ENCODE results near the gene RXFP1.

RXFP1 gene

DNA sequence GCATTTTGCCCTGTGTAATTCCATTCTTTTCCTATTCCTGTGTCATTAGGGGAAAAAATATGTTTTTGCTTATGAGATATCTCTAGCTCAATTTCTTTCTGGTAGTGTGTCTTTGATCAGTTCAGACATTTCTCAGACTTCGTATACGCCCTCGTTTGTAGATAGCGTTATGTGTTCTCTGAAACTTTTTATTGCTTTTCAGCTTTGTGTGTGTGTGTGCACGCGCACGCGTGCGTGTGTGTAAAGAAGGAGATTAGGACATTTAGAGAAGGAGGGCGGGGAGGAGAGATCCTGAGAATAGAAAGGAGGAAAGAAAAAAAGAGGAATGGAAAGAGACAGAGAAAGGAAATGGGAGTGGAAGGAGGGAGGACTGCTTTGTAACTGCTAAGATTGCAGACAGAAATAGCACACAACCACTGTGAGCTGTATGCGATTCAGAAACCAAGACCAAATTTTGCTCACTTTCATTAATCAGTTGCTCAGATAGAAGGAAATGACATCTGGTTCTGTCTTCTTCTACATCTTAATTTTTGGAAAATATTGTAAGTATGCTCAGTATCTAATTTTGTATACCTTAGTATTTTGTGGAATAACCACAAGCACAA is at the start of gene RXFP1:
RXFP1 (plus strand) TSS at position 399 of the 605 bp plus-strand sequence; CDS start at position 494, 95 bp downstream.
- DNase-seq, result no peak

DNA sequence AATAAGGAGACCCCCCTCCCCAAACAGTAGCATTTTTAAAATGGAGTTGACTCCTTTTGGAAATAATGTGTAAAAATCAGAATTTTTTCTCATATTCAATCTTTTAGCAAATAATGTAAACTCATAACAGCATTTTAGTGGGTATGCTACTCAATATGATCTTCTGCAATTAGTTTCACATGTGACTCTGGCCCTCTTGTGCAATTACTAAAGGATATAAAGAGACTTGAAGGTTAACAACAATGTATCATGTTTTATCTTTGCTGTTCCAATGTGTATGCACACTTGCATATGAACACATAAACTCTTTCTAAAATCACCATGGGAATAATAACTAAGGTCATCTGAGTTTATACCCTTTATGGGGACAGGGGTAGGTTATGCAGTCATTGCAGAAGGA is 39.9 kb upstream of the RXFP1 start:
- DNase-seq, result no peak

DNA sequence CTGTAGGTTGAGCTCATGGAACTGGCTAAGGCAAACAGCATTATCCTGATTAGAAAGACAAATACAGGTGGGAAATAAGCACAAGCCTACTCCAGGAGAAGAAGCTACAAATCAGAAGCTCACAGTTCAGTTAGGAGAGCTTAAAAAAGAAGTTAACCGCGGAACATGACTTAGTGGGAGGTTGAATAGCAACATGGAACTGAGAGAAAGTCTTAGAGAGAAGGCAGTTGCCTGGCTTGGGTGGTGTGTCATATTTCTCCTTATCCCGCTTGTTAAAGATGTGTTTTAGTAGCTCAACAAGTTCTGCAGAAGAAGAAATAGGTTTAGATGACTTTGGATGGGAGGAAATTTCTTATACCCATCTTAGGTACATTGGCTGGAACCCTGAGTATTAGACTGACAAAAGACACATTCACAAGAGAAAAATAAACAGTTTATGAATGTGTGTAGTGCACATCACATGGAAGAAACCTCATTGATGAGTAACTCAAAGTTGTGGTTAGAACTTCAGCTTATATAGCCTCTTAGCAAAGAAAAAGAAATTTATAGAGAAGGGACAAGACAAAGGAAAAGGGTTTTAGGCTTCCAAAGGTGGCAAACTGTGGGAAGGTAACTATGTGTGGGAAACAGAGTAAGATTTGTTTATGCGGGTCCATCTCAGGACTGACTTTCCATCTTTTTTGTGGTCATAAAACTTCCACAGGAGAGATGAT is 37.4 kb upstream of the RXFP1 start:
- DNase-seq, result no peak

DNA sequence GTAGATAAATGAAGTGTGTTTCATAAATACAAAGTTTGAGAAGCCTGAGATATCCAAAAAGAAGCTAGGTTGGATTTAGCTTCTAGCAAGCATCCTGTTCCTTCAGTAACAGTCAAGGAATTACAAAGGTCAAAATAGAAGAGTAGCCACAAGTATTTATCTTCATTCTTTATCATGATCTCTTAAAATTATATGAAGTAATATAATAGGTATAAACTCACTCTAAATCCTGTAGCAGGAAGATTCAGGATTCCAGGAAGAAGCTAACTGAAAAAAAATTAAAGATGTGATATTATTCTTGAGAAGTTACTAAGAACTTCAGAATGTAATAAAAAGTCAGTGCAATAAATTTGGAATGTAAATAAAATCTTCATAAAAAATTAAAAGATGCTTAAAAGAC is 31.1 kb upstream of the RXFP1 start:
- no peak for DNase-seq

DNA sequence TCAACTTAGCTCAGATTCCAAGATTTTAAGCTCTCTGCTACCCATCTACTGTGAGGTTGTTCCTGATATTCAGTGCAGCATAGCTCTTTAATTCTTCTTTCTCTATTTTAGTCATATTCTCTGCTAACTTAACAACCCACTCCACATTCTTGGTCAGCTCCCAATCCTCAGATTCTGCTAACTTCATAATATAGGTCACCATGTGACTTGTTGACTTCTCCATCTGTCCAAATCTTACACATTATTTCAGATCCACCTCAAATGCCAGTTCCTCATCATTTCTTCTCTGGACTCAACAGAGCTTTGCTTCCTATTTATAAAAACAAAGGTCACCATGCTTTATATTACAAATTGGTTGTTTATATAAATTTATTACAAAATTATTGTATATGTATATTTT is 29.3 kb upstream of the RXFP1 start:
- no peak for DNase-seq

DNA sequence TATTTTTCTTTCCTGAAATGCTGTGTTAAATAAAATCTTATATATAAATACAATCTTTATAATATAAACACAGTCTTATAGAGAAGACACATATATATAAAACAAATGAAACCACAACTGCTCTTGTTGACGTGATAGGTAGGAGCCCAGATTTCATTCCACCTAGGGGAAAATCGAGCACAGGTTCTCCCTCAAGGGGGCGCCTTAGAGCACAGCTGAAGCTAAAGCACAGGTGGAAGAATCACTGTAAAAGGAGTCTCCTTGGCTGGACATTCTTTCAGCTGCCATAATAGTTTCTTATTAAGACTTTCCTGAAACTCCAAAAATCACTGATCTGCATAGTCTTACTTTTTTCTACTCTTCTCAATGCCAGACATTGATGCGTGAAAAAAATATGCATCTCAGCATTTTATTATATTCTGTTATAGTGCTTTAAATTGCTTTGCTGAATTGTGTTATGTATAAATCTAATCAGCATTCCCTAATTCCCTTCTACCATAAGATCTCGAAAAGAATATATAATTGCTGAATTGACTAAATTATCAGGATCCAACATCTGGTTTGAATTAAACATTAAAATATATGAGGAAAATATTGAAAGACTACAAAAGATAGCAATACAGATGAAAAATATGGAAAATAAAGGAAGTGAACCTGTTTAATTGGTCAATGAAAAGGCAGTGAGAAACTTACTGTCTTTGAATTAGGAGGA is 25.5 kb upstream of the RXFP1 start:
- DNase-seq, result no peak

DNA sequence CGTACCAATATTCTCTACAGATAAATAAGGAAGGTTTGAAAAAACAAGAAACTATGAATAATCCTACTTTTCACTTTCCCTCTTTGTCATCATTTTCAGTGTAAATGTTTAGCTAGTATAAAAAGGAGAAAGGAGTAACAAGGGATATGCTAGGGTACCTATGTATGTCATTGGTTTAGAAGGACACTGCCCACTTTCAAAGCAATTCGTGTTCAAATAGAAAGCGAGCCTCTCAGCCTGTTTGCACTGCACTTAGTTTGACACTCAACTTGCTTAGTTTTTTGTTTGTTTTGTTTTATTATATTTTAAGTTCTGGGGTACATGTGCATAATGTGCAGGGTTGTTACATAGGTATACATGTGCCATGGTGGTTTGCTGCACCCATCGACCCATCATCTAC is 21.6 kb upstream of the RXFP1 start:
- DNase-seq, result no peak

DNA sequence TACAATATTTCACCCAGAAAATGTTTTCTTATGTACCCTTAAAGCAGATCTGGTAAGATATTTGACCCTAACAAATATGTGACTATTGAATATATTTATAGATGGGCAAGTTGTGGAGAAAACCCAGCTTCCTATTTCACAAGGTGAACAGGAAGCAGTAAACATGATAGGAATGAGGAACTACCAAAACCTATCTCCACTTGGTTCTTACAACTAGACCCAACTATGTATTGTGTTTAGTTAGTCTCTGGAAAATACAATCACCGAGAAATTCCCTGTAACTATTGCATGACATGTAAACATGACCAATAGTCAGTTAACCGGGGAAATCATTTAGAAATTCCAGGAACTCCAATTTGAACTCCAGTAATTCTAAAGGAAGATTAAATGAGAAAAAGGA is 8.4 kb upstream of the RXFP1 start:
- DNase-seq, result no peak

DNA sequence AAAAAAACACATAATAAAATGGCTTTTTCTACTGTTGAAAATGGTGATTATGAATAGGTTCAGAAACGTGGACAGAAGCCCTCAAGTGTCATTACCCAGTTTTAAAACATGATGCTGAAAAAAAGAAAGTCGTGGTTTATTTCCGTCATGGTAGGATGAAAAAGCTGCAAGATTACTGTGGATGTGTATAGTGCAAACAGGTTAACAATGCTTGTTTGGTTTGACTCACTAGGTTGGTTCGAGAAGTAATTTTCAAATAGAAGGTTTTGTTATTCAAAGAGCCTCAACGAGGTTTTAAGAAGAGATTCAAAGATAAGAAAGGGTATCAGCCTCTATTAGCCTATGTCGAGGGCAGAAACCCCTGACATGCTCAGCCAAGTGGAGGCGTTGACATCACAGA is 2.5 kb upstream of the RXFP1 start:
- no peak for DNase-seq

DNA sequence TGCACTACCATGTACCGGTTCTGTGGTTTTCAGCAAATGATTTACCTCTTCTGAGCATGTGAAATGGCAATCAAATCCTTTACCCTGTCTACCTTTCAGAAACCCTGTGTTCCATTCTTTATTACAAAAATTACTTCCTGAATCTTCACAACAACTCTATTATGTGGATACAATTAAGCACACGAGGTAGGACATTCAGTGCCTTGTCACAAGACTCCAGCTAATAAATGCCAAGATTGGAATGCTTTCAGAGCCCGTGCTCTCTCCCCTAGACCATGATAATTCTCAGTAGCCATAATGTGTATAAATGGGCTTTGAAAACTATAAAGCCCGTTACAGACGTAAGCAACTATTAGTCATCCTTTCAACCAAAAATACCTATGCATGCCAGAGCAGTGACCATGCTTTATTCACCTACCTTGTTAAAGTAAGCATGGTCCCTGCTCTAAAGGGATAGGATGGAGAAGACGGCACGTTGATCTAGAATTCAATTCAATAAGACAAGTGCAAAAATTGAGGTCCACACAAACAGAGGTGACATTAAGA is 2.4 kb downstream of the RXFP1 start:
- no peak for DNase-seq

DNA sequence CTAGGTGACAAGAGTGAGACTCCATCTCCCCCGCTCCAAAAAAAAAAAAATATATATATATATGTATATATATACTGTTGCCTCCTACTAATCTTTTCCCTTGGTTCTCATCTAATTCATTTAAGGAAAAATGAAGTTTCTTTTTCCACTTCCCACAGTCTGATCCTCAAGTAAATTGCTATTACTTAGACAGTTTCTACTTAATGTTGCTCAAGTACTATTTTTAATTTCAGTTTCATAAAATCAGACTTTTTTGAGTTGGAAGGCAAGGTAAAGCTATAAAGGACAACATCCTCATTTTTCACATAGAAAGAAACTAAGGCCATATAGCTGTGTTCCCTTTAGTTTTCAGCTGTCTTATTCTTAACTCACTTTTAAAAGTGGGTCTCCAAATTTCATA is 5.8 kb downstream of the RXFP1 start:
- DNase-seq, result no peak

DNA sequence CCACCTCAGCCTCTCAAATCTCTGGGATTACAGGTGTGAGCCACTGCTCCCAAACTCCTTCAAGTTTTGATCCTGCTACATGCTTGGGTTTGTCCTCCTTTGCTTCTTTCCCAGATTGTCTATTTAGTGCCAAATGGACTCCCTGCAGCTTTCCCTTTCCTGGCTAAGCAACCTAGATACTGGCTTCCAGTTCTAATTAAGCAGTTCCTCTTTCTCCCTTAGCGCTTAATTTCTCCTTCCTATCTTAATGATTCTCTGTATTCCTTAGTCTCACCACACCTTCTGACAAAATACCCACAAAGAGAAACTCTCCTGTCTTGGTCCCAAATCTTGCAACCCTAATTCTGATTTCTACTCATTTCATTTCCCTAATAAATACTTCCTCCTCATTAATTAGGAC is 7.8 kb downstream of the RXFP1 start:
- DNase-seq, result no peak

DNA sequence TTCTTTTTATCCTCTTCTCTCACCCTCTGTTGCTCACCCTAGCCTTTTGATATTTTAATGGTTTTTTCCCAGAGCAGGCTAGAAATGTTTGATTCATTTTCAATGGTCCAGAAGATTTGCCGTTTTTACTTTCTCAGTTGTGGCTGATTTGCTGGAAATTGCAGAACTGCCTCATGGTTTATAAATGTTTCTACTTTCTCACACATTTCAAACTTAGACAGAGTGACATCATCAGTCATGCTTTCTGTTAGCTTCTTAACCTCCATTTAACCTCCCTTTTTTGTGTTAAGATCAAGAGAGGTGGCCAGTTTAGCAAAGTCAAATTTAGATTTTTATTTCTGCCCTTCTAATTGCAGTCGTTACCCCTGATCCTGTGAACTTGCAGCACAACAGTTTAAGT is 8.7 kb downstream of the RXFP1 start:
- no peak for DNase-seq

DNA sequence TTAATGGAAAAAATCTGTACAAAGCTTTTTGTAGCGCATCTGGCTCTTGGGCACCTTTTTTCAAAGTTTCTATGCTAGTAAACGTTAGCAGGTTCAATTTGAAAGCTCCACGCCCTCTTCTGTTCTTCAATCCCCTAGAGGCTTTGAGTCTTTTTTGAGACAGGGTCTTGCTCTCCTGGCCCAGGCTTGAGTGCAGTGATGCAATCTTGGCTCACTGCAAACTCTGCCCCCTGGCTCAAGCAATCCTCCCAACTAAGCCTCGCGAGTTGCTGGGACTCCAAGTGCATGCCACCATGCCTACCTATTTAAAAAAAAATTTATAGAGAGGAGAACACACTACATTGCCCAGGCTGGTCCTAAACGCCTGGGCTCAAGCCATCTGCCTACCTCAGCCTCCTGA is 9.2 kb downstream of the RXFP1 start:
- DNase-seq, result no peak

DNA sequence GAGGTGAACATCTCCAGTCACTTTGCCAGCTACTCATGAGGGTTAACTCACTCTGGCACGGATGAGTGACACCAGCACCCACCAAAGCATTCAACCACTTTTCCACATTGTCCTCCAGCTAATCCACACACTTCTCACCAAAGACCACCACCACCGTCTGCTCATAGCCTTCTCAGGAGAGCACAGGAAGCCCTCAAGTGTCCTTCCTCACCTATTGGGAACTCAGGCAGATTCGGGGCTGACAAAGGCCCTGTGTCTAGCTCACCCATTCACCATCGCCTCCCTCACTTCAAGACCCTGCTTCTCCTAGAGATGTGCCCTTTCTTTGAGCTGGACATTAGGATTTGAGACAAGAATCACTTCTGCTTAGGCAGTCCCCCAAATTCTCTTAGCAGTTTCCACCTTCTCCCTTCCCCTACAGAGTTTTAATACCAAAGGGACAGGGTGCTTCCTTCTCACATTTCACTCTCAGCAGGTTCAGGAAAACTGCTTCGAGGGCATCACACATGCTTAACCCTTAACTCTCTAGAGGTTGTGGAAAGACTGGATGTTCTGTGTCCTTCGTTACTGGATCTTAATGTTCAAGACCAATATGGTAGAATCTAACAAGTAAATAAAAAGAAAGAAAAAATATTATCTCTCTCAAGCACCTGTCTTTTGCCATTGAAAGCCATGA is 11.0 kb downstream of the RXFP1 start:
- DNase-seq, result no peak

DNA sequence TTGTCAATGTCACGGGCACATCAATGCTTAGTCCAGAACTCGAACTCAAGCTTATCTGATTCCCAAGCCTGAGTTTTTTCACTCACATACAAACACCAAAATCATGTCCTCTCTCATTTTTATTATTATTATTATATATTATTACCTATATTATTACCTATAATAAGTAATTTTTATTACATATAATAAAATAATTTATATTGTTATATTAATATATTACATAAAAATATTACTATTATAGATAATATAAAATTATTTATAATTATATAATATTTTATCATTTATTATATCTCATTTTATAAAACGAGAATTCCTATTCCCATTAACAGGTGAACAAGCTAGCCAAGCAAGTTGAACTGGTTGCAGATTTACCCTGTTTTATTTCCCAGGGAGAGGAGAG is 13.0 kb downstream of the RXFP1 start:
- DNase-seq, result no peak

DNA sequence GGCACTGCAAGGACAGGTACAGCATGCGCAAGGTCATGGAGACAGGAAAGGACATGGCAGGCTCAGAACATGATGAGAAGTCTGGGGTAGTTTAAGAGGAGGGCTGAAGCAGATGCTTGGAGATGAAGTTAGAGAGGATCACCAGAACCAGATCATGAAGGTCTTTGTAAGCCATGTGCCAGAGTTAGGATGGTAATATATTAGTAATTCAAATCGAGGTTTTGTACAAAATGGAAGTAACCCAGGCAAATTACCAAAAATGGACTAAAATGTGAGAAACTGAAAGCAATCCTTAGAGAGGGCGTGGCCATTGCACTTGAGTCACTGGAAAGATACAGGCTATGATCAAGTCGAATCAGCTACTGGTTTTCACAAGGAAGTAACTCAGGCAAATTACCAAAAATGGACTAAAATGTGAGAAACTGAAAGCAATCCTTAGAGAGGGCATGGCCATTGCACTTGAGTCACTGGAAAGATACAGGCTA is 13.5 kb downstream of the RXFP1 start:
- DNase-seq, result no peak

DNA sequence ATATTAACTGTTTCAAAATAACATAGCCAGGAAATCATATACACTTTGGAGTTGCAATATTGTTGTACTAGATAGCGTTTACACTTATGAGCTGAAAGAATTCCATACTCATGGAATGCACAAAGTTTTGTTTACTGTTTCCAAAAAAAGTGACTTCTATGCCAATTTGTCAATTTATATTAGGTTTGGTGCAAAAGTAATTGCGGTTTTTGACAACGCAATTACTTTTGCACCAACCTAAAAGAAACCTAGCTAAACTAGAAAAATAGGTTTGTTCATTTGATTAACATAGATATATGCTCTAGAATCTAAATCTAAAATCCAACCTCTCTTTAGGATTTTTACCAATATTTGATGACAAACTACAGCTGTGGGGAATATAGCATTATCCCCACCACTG is 15.2 kb downstream of the RXFP1 start:
- DNase-seq, result no peak

DNA sequence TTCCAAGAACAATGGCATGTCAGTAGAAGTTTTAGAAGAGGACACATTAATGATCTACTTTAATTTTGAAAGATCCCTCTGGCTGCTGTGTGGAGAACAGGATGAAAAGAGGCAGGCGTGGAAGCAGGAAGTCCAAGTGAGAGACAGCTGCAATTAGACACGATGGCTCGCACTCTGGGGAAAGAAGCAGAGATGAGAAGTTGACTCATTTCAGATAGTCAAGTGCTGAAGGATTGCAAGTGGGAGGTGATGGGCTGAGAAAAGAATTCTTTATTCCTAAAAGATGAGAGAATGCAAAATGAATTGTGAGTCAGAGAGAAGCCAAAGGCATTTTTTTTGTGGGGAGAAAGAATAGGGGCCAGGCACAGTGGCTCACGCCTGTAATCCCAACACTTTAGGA is 16.5 kb downstream of the RXFP1 start:
- no peak for DNase-seq

DNA sequence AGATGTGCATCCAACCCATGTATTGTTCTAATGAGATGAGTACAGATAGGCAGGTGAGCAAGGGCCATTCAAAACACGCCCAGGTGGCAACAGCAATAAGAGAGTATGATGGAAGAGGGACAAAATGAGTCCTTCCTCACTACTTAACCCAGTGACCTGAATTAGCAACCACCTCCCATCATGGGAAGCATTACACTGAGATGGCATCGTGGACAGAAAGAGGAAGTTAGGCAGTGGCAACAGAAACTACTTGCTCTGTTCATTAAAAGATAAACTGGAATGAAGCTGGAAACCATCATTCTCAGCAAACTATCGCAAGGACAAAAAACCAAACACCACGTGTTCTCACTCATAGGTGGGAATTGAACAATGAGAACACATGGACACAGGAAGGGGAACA is 17.2 kb downstream of the RXFP1 start:
- no peak for DNase-seq

DNA sequence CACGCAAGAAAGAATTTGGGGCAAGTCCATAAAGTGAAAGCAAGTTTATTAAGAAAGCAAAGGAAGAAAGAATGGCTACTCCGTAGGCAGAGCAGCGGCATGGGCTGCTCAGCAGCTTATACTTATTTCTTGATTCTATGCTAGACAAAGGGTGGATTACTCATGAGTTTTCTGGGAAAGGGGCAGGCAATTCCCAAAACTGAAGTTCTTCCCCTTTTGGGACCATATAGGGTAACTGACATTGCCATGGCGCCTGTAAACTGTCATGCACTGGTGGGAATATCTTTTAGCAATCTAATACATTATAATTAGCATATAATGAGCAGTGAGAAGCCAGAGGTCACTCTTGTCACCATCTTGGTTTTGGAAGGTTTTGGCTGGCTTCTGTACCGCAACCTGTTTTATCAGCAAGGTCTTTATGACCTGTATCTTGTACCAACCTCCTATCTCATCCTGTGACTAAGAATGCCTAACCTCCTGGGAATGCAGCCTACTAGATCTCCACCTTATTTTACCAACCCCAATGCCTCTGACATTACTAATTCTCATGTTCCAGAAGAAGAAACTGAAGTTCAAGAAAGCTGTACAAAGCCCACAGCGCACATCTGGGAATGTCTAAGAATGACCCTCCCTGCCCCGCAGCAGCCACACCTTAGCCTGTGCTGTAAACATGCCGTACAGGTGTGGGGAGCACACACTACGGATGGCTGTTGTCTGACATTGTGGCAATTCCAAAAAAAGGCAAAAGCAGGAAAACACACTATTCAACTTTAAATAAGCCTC is 18.6 kb downstream of the RXFP1 start:
- no peak for DNase-seq

DNA sequence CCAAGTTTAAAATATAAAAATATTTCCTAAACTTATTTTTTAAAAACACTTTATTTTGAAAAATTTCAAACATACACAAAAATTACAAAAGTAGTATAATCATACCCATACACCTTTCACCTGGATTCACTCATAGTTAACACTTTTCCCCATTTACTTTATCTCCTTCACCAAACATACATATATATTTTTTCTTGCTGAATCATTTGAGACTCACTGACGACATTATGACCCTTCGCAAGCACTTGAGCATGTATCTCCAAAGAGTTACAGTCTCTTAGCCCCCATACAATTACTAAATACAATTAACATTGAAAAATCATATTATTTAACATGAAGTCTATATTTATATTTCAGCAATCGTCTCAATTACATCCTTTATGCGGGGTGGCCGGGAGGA is 19.8 kb downstream of the RXFP1 start:
- DNase-seq, result no peak

DNA sequence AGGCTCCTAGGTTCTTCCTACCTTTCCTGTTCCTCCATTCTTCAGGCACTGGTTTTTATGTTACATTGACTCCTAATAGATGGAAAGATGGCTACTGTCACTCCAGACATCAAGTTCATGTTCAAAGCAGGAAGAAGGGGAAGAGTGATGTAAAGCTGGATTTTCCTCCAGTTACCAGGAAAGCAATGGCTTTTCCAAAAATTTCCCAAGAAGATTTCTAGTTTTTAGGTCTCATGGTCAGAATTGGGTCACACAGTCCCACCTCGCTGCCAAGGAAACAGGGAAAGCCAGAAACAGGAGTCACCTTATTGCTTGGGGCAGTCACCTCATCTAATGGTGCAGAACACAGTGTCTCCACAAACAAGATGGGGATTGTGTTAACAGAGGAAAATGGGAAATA is 21.5 kb downstream of the RXFP1 start:
- no peak for DNase-seq
